ENCODE measurements around the gene RELT.

Gene RELT

GRCh38 chr11:73384872-73385689, 8.9 kb downstream of the RELT start:
- Histone ChIP-seq H3K9ac (no peak overlapping the region), H3K4me2 (ENCODE audit: low read length) (no peak overlapping the region), H2AFZ (no peak overlapping the region), H3K4me3 (ENCODE audit: low read depth, low read length) (no peak overlapping the region), H3K4me1 (peaks cover 3% of the 10 kb centered on the region), H3K36me3 (ENCODE audit: control insufficient read depth, insufficient read depth, low read length) (no peaks in the 10 kb centered on the region), H3K79me2 (no peaks in the 10 kb centered on the region), H3K27ac (no peak overlapping the region), H3K9me3 (ENCODE audit: control insufficient read depth, low read length) (no peaks in the 10 kb centered on the region), H3K27me3 (ENCODE audit: control insufficient read depth, insufficient read depth, low read length) (no peaks in the 10 kb centered on the region)
- TF ChIP-seq, protein P1, sequence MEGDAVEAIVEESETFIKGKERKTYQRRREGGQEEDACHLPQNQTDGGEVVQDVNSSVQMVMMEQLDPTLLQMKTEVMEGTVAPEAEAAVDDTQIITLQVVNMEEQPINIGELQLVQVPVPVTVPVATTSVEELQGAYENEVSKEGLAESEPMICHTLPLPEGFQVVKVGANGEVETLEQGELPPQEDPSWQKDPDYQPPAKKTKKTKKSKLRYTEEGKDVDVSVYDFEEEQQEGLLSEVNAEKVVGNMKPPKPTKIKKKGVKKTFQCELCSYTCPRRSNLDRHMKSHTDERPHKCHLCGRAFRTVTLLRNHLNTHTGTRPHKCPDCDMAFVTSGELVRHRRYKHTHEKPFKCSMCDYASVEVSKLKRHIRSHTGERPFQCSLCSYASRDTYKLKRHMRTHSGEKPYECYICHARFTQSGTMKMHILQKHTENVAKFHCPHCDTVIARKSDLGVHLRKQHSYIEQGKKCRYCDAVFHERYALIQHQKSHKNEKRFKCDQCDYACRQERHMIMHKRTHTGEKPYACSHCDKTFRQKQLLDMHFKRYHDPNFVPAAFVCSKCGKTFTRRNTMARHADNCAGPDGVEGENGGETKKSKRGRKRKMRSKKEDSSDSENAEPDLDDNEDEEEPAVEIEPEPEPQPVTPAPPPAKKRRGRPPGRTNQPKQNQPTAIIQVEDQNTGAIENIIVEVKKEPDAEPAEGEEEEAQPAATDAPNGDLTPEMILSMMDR (IDR thresholded peaks at IDR 0.05): no peak

- H3K27me3 ChIP-seq (ENCODE audit: control insufficient read depth, insufficient read depth, low read length): no peaks in the 10 kb centered on the region
- TF ChIP-seq, protein P1 (IDR thresholded peaks at IDR 0.05): no peak
- no peaks in the 10 kb centered on the region for H3K79me2 ChIP-seq
- H3K4me1 ChIP-seq: peaks cover 3% of the 10 kb centered on the region
- H3K36me3 ChIP-seq (ENCODE audit: control insufficient read depth, insufficient read depth, low read length): no peaks in the 10 kb centered on the region
- no peak overlapping the region for H3K9ac ChIP-seq
- no peak overlapping the region for H3K4me3 ChIP-seq (ENCODE audit: low read depth, low read length)
- peak overlapping the region; percentile 15 for H3K27ac ChIP-seq
- no peak overlapping the region for H2AFZ ChIP-seq
- H3K9me3 ChIP-seq (ENCODE audit: control insufficient read depth, low read length): no peaks in the 10 kb centered on the region
- H3K4me2 ChIP-seq (ENCODE audit: low read length): no peak overlapping the region
Observed at GRCh38 chr11:73386016-73386415, 9.8 kb downstream of the RELT start.

- Histone ChIP-seq H3K4me2 (ENCODE audit: low read length) (no peak overlapping the region), H3K79me2 (no peaks in the 10 kb centered on the region), H3K4me3 (ENCODE audit: low read depth, low read length) (no peak overlapping the region), H3K36me3 (ENCODE audit: control insufficient read depth, insufficient read depth, low read length) (no peaks in the 10 kb centered on the region), H3K9ac (no peak overlapping the region), H3K27me3 (ENCODE audit: control insufficient read depth, insufficient read depth, low read length) (no peaks in the 10 kb centered on the region), H3K27ac (peak overlapping the region; percentile 15), H3K4me1 (peaks cover 3% of the 10 kb centered on the region), H2AFZ (no peak overlapping the region), H3K9me3 (ENCODE audit: control insufficient read depth, low read length) (no peaks in the 10 kb centered on the region)
- TF ChIP-seq, protein P1 (IDR thresholded peaks at IDR 0.05): no peak
Observed at GRCh38 chr11:73386546-73386945, 10.3 kb downstream of the RELT start.

- no peak overlapping the region for H3K9ac ChIP-seq
- H3K4me3 ChIP-seq (ENCODE audit: low read depth, low read length): no peak overlapping the region
- no peaks in the 10 kb centered on the region for H3K27me3 ChIP-seq (ENCODE audit: control insufficient read depth, insufficient read depth, low read length)
- TF ChIP-seq, protein P1 (IDR thresholded peaks at IDR 0.05): no peak
- H3K4me2 ChIP-seq (ENCODE audit: low read length): no peak overlapping the region
- no peaks in the 10 kb centered on the region for H3K79me2 ChIP-seq
- H3K4me1 ChIP-seq: peaks cover 3% of the 10 kb centered on the region
- H3K9me3 ChIP-seq (ENCODE audit: control insufficient read depth, low read length): no peaks in the 10 kb centered on the region
- H3K36me3 ChIP-seq (ENCODE audit: control insufficient read depth, insufficient read depth, low read length): no peaks in the 10 kb centered on the region
- no peak overlapping the region for H3K27ac ChIP-seq
- no peak overlapping the region for H2AFZ ChIP-seq
Observed at GRCh38 chr11:73387594-73388264, 11.5 kb downstream of the RELT start.

Data from parathyroid adenoma (tissue), 2 donors.